ENCODE data around the gene ZNF337.
"Not testable (repeated sequence)": the region's sequence is repeated elsewhere in the genome, so short reads cannot be mapped to it uniquely, and the experiment has no call there.

ZNF337 gene

GRCh38 chr20:25696371-25697131, at the start of gene ZNF337:
Gene ZNF337, minus strand, starts transcription at chr20:25696853. Its CDS starts 10,436 bp downstream, at chr20:25686417.
- DNase-seq: peak; percentile 96

- no peak for DNase-seq
These were observed 49.1 kb upstream of the ZNF337 start for GRCh38 chr20:25745738-25746137.

GRCh38 chr20:25745100-25745499, 48.4 kb upstream of the ZNF337 start:
- DNase-seq: no peak

- DNase-seq: no peak
These were observed 47.6 kb upstream of the ZNF337 start for GRCh38 chr20:25744261-25744660.

- DNase-seq: no peak
These were observed 44.4 kb upstream of the ZNF337 start for GRCh38 chr20:25741088-25741487.

- DNase-seq: peak; percentile 25
These were observed 43.1 kb upstream of the ZNF337 start for GRCh38 chr20:25739615-25740320.

- no peak for DNase-seq
These were observed 41.5 kb upstream of the ZNF337 start for GRCh38 chr20:25738198-25738597.

GRCh38 chr20:25733903-25734302, 37.2 kb upstream of the ZNF337 start:
- no peak for DNase-seq

- no peak for DNase-seq
These were observed 34.2 kb upstream of the ZNF337 start for GRCh38 chr20:25730862-25731261.

- DNase-seq: no peak
These were observed 29.7 kb upstream of the ZNF337 start for GRCh38 chr20:25726357-25726756.

- DNase-seq: no peak
These were observed 29.0 kb upstream of the ZNF337 start for GRCh38 chr20:25725639-25726038.

GRCh38 chr20:25723975-25724374, 27.3 kb upstream of the ZNF337 start:
- DNase-seq: no peak

GRCh38 chr20:25720285-25720684, 23.6 kb upstream of the ZNF337 start:
- DNase-seq: no peak

- not testable (repeated sequence) for DNase-seq
These were observed 22.5 kb upstream of the ZNF337 start for GRCh38 chr20:25718896-25719809.

GRCh38 chr20:25707695-25708094, 11.0 kb upstream of the ZNF337 start:
- no peak for DNase-seq

GRCh38 chr20:25706793-25707192, 10.1 kb upstream of the ZNF337 start:
- DNase-seq: peak; percentile 39

GRCh38 chr20:25705830-25706351, 9.2 kb upstream of the ZNF337 start:
- no peak for DNase-seq

GRCh38 chr20:25704303-25704702, 7.7 kb upstream of the ZNF337 start:
- DNase-seq: not testable (repeated sequence)

- DNase-seq: not testable (repeated sequence)
These were observed 4.2 kb upstream of the ZNF337 start for GRCh38 chr20:25700835-25701234.

- DNase-seq: no peak
These were observed 3.3 kb upstream of the ZNF337 start for GRCh38 chr20:25699914-25700313.

GRCh38 chr20:25697132-25697446, 436 bp upstream of the ZNF337 start:
- DNase-seq: no peak

GRCh38 chr20:25695532-25696370, 902 bp downstream of the ZNF337 start:
- DNase-seq: peak; percentile 17
